Middle frontal gyrus (tissue), 1 donor: Measurements from ENCODE around the gene ZNF81.
"Not testable (repeated sequence)": the region's sequence is repeated elsewhere in the genome, so short reads cannot be mapped to it uniquely, and the experiment has no call there.

Source experiments
- DNase-seq: peaks from one replicate; pipeline ENCODE4 v3.0.0-alpha.2; 2015; ENCODE audit warnings: low spot score; ENCODE audit errors: extremely low spot score

ZNF81 gene

DNA sequence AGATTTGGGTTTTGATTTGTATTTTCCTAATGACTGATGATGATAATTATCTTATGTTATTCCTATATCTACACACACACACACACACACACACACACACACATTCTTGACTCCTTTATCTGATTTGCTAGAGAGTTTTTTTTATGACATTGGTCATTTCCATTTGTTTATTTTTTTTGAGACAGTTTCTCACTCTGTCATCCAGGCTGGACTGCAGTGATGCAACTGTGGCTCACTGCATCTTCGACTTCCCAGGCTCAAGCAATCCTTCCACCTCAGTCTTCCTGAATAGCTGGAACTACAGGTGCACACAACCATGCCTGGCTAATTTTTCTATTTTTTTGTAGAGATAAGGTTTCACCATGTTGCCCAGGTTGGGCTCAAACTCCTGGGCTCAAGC lies 6.7 kb downstream of the ZNF81 start:
- no peak for DNase-seq

DNA sequence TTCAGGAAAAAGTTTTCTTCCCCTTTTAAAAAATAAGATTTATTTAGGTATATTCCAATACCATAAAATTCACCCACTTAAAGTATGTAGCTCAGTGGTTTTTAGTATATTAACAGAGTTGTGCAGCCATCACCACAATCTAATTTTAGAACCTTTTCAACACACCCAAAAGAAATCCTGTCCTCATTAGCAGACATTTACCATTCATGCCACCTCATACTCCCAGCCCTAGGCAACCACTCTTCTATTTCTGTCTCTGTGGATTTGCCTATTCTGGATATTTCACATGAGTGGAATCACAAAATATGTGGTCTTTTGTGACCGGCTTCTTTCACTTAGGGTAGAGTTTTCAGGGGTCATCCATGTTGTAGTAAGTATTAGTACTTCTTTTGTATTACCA lies 7.4 kb downstream of the ZNF81 start:
- DNase-seq, result no peak

DNA sequence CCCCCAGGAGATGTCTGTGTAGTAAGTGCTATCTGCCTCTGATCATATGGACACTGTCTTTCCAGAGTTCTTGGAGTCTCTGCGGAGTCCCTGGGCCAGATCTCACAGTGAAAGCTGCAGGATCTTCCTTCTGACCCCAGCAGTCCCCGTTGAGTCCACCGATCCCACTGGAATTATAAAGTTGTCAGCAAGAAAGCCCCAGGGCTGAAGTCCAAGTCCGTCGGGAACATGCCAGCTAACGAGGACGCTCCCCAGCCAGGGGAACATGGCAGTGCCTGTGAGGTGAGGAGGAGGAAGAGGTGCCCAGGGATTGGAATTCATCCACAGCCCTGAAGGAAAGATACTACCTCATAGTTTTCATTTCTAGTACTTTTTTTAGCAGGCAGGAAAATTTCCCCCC lies 9.3 kb downstream of the ZNF81 start:
- no peak for DNase-seq

DNA sequence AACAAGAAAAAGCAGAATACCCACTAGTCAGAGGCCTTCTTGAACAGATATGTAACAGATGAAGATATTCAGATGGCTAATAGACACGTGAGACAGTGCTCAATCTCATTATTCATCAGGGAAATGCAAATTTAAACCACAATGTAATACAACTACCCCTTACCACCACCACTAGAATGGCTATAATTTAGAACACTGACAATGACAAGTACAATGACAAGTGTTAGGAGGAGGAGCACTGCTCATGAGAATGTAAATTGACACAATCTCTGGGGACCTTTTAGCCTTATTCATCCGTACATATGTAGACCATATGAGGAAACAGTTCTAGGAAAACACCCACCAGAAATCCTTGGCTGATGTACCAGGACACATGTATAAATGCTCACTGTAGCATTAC lies 13.1 kb downstream of the ZNF81 start:
- DNase-seq, result no peak

DNA sequence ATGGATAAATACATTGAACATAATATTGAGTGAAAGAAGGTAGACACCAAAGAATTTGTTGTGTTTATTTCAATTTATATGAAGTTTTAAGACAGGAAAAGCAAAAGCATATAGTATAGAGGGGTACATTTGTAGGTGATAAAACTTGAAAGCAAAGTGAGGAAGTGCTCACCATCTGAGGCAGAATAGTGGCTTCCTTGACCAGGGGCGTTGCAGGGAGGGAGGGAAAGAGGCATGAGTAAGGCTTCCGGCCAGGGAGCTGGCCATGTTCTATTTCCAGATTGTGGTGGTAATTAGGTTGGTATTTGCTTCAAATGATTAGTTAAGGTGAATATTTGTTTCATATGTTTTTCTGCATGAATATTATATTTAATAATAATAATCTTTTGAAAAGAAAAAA lies 13.7 kb downstream of the ZNF81 start:
- not testable (repeated sequence) for DNase-seq

DNA sequence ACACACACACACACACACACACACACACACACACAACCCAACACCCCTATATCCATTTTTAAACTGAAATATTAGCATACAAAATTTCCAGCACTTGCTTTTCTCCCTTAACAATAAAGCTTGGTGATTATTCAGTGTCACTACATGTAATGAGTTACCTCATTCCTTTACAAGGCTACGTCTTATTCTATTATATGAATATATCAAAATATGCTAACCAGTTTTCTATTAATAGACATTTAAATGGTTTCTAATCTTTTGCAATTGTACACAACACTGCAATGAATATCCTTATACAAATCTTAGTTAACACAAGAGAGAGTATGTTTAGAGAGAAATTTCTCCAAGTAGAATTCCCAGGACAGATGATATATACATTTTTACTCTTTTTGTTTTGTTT lies 14.2 kb downstream of the ZNF81 start:
- no peak for DNase-seq

DNA sequence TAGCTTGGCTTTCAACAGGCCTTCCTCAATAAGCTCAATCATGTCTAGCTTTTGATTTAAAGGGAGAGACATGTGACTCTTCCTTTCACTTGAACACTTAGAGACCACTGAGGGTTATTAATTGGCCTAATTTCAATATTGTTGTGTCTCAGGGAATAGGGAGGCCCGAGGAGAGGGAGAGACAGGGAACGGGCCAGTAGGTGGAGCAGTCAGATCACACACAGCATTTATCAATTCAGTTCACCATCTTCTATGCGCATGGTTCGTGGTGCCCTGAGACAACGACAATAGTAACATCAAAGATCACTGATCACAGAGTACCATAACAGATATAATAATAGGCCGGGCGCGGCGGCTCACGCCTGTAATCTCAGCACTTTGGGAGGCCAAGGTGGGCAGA lies 17.8 kb downstream of the ZNF81 start:
- DNase-seq, result no peak

DNA sequence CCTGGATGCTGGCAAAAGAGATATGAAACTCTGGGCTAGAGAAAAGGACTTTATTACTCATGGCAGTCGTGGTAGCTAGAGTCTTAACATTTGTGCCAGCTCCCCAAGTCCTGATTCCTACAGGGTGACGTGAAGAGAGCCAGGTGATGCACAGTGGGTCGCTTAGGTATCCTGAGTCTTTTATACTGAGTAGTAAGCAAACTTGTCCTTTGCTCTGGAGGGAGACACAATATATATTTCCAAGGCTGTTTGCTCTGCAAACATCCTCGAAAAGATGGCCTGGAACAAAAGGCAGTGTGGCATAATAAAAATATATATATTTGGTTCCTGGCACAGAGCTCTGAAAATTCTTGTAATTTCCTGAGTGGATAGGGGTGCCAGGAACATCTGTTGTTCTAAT lies 23.0 kb downstream of the ZNF81 start:
- DNase-seq, result no peak

DNA sequence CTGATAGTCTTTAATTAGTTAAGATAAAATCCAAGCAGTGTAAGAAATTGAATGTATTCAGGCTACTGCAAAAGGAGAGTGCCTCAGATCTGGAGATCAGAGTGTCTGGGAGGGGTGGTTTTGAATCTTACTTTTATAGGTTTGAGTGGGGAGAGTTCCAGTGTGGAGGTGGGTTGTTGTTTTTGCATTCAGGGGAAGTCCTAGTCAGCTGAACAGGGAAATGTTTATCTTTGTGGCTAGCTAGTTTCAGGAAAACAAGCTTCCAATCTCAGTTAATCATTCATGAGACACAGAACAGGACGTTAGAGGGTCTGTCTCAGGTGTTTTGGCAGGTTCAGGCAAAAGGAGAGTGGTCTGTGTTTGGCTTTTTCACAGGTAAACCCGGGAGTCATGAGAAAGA lies 26.0 kb downstream of the ZNF81 start:
- no peak for DNase-seq

DNA sequence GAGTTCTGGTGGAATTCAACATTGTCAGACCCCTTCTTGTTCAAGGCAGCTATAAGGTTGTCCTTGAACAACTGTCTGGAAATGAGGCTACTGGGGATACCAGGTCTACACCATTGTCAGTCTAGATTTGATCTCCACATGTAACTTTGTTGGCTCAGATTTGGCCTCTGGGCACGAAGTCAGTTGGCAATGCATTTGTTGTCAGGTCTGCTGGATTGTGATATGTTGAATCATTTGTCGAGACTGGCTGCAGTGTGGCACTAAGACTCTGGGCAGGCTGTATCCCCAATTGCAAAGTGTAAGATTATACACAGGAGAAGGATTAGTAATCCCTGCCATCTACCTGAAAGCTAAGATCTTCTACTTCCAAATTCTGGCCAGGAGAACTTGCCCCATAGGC lies 26.5 kb downstream of the ZNF81 start:
- DNase-seq, result no peak

DNA sequence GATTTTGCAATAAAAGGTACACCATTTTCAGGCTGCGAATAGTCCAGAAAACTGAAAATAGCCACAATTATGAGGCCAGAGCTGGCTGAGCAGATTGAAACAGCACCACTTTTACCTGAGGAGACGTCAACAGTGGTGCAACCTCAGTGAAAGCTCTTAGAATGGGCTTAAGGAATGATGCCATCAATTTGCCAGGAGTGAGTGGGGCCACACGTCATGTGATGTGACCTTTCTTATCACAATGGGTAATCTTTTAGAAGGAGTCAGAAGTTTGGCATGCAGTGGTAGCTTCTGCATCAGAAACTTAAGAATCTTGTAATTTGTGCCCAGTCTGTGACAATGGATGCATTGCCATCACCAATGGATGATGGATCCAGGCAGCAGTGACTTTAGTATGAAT lies 27.6 kb downstream of the ZNF81 start:
- no peak for DNase-seq

DNA sequence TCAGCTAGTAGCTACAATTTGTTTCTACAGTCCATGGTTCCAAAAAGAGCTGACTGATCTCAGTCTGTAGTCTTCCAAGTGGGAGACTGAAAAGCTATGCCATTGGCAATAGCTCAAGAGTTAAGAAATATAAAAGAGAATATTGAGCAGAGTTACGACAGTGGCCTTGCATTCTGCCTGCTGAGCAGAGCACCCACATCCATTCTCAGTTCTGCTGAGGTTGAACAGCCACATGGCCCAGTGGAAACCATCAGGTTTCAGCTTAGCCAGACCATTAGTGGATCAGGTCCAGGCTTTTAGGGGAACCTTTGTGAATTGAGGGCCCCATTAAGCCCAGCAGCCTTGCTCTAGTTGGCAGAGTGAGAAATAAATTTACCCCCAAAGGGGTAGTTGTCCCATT lies 28.1 kb downstream of the ZNF81 start:
- no peak for DNase-seq

DNA sequence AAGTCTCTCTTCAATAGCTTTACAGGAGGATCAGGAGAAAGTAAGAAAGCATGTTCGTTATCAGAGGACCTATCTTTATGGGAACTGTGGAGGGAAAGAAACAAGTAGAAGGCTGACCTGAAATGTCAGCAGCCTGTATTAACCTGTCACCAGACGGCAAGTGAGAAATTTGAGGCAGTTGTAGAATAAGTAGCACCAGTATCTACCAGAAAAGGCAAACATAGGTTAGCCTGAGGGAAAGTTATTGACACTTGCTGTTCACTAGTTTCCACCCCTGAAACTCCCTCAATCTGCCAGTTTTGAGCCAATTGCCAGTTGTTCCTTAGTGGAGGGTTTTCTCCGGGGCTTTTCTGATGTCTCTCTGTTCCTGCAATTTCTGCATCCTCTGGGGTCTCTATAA lies 36.4 kb downstream of the ZNF81 start:
- no peak for DNase-seq

DNA sequence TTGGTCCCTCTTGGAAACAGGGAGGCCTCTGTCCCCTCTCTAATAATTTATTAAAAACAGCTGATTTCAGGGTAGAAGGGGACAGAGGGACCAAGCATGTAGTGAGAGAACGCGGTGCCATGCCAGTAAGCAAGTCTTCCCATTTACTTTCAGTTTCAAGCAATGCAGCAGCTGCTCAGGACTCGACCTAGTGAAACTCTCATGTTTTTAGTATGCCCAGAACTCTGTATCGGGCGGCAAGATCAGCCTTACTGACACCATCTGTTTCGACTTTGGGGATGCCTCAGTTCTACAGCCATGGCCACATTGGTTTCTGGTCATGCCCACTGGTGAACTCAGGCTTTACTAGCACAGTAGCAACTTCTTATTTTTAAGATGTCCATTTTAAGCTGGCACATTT lies 40.6 kb downstream of the ZNF81 start:
- no peak for DNase-seq

DNA sequence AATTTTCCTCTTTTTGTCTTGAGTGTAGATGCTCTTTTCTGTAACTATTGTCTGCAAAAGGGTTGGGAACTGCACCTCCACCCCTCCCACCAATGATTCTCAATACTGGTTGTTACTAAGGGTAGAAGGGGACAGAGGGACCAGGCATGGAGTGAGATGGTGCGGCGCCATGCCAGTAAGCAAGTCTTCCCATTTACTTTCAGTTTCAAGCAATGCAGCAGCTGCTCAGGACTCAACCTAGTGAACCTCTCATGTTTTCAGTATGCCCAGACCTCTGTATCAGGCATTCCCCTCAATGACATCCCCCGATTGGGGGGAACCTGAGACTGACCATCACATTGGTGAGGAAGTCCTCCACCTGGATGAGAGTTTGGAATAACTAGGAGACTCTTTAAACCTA lies 41.5 kb downstream of the ZNF81 start:
- DNase-seq, result no peak

DNA sequence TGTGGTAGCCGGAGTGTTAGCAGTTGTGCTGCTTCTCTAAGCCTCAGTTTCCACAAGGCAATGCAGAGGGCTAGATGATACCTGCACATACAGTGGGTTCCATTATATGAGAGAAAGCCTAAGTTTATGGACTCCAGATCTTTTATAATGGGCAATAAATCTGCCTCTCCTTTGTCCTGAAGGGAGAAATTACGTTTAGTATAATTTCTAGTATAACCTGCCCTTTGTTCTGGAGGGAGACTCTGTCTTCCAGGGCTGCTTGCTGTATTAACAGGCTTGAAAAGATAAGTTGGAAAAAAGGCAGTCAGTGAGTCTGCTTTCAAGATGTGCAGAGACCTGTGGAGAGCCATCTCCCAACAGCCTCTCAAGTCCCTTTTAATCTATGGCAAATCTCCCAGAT lies 42.8 kb downstream of the ZNF81 start:
- no peak for DNase-seq

DNA sequence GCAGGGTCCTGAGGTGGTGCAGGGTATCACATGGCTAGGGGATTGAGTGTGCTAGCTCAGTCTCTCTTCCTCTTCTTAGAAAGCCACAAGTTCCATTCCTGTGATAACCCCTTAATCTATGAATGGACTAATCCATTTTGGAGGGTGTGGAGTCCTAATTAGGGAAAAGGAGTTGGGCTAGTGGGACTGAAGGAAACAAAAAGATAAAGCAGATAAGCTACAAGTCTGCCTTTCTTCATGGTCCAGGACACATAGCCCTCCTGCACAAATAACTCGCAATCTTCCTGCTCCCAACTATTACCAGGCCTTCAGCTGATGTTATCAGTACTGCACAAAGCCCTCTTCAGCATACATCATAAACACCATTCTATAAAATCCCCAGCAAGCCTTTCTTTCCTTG lies 44.2 kb downstream of the ZNF81 start:
- DNase-seq, result no peak

DNA sequence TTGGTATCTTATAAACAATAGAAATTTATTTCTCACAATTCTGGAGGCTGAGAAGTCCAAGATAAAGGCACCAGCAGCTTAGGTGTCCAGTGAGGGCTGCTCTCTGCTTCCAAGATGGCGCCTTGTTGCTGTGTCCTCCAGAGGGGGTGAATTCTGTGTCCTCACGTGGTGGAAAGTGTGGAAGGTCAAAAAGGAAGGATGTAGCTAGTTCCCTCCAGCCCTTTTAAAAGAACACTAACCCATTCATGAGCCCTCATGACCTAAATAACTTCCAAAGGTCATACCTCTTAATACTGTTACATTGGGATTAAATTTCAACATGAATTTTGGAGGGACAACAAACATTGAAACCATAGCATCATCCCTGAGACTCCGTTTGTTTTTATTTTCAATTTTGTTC lies 48.8 kb downstream of the ZNF81 start:
- no peak for DNase-seq

DNA sequence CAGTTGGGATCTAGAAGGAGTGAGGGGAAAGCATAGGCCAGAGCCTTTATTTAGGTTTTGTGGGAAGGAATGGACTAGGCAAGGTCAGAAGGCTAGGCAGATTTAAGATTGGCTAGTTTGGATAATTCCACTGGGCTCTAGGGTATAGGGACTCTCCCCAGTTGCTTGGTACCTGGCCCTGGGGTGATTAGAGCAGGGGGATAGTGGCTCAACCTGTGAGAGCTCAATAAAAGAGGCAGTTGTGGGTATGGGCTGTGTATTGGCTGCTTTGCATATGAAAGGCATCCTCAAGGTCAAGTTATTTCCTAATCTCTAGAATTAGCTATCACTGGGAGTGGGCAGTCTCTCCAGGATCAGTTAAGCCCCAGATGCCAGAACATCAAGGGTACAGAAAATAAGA lies 61.3 kb downstream of the ZNF81 start:
- DNase-seq, result no peak

DNA sequence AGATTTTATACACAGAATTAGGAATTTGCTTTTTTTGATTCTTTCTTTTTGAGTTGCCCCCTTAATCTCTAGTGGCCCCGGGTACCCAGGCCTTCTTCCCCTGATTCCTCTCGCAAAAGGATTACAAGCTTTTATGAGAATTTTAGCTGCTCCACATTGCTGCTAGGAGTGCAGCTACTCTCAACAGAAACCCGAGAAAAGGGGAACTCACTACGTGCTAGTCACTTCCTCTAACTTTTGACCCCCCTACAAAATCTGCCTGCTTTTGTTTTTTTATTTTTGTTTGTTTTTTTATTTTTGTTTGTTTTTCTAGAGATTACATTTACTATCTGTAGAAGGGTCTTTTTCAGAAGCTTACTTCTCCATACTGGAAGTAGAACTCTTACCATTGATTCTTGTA lies 64.1 kb downstream of the ZNF81 start:
- no peak for DNase-seq

DNA sequence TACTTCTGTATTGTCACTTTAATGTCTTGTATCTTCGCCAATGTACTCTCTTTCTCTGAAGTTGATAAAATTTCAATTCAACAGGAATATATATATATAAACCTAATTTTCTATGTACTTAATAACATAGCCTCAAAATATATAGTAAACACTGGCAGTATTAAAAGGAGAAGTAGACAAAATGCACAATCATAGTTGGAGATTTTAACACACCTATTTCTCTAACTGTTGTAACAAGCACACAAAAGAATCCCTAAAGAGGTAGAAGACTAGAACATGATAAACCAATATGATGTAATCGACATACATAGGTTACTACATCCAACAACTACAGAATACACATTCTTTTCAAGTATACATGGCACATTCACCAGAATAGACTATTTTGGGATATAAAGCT lies 65.5 kb downstream of the ZNF81 start:
- DNase-seq, result no peak

DNA sequence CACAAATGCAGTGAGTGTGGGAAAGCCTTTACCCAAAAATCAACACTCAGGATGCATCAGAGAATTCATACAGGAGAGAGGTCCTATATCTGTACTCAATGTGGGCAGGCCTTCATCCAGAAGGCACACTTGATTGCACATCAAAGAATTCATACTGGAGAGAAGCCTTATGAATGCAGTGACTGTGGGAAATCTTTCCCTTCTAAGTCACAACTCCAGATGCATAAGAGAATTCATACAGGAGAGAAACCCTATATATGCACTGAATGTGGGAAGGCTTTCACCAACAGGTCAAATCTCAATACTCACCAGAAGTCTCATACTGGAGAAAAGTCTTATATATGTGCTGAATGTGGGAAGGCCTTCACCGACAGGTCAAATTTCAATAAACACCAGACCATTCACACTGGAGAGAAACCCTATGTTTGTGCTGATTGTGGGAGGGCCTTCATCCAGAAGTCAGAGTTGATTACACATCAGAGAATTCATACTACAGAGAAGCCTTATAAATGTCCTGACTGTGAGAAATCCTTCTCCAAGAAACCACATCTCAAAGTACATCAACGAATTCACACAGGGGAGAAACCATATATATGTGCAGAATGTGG lies 79.3 kb downstream of the ZNF81 start:
- DNase-seq, result no peak

DNA sequence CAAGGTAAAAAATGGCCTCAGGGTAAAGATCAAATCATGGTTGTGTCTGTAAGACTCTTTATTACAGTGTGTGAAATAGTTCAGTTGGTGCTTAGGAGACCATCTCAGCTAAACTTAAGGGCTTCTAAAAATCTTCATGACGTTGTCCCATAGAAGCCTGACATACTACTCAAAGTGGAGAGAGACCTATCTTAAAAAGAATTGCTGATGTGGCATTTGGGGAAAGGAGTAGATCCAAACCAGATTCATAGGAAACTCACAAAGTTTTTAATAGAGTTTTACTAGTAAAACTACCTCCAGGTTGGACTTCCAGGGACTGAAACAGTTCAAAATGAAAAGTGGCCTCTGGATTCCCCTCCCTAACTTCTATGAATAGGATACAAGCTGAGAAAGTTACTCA lies 81.6 kb downstream of the ZNF81 start:
- no peak for DNase-seq

DNA sequence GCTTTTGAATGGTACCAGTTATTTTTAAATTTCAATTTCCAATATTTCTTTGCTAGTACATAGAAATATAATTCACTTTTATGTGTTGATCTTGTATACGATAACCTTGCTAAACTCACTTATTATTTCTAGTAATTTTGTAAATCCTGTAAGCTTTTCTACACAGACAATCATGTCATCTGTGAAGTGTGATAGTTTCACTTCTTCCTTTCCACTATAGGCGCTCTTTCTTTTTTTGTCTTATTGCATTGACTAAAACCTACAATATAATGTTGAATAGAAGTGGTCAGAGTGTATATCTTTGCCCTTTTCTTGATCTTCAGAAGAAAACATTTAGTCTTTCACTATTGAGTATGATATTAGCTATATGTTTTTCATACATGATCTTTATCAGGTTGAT lies 90.5 kb downstream of the ZNF81 start:
- DNase-seq, result no peak
